ENCODE results near the gene SPNS3. TPM values are rescaled to one million over a fixed set of nuclear protein-coding genes. Genes with fewer than 3 reads are reported as not detected.

SPNS3 gene
- total RNA-seq, 2 experiments from 2014 or later: 51.2 to 54.6 TPM

- Histone ChIP-seq H3K4me2 (ENCODE audit: low read length) (no peak overlapping the region), H3K4me3 (ENCODE audit: low read depth, low read length, poor library complexity, severe bottlenecking) (no peak overlapping the region), H3K4me1 (ENCODE audit: insufficient read depth, low read length, poor library complexity, severe bottlenecking) (peaks cover 13% of the 10 kb centered on the region), H2AFZ (ENCODE audit: low read length) (no peak overlapping the region), H3K79me2 (ENCODE audit: insufficient read depth, low read depth, low read length) (no peaks in the 10 kb centered on the region), H3K27ac (ENCODE audit: low read depth, low read length, poor library complexity, severe bottlenecking) (no peak overlapping the region), H3K9me2 (ENCODE audit: insufficient read depth, low read length) (no peaks in the 10 kb centered on the region), H4K20me1 (ENCODE audit: insufficient read depth, low read length) (no peaks in the 10 kb centered on the region), H3K9me3 (ENCODE audit: low read length) (no peaks in the 10 kb centered on the region), H3K36me3 (ENCODE audit: insufficient read depth, low read length) (no peaks in the 10 kb centered on the region)
- no peak for DNase-seq (ENCODE audit: low spot score)
- CTCF ChIA-PET (ENCODE audit: unreplicated experiment): interaction anchor here (0.5 kb wide), 1 partner anchor 26 kb away, joined by 7 read pairs; no protein-coding TSS in a partner anchor
- intact Hi-C loops (cut with micrococcal nuclease; ENCODE audit: unreplicated experiment): no loop called here
- POLR2A ChIA-PET: no interaction called here
- TF ChIP-seq, protein P1, sequence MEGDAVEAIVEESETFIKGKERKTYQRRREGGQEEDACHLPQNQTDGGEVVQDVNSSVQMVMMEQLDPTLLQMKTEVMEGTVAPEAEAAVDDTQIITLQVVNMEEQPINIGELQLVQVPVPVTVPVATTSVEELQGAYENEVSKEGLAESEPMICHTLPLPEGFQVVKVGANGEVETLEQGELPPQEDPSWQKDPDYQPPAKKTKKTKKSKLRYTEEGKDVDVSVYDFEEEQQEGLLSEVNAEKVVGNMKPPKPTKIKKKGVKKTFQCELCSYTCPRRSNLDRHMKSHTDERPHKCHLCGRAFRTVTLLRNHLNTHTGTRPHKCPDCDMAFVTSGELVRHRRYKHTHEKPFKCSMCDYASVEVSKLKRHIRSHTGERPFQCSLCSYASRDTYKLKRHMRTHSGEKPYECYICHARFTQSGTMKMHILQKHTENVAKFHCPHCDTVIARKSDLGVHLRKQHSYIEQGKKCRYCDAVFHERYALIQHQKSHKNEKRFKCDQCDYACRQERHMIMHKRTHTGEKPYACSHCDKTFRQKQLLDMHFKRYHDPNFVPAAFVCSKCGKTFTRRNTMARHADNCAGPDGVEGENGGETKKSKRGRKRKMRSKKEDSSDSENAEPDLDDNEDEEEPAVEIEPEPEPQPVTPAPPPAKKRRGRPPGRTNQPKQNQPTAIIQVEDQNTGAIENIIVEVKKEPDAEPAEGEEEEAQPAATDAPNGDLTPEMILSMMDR (conservative IDR thresholded peaks at IDR 0.05; ENCODE audit: low read length): no peak
- no peak for TF ChIP-seq EZH2phosphoT487 (IDR thresholded peaks at IDR 0.05; ENCODE audit: borderline replicate concordance, low read depth, low read length)
- BruUV-seq (replicated peaks): no TSS peak
These were observed 76.8 kb downstream of the SPNS3 start for GRCh38 chr17:4510618-4510941.

- BruUV-seq (replicated peaks): no TSS peak
- H3K36me3 ChIP-seq (ENCODE audit: insufficient read depth, low read length): no peaks in the 10 kb centered on the region
- no peaks in the 10 kb centered on the region for H3K9me2 ChIP-seq (ENCODE audit: insufficient read depth, low read length)
- no peak overlapping the region for H3K4me2 ChIP-seq (ENCODE audit: low read length)
- H2AFZ ChIP-seq (ENCODE audit: low read length): no peak overlapping the region
- H3K27ac ChIP-seq (ENCODE audit: low read depth, low read length, poor library complexity, severe bottlenecking): no peak overlapping the region
- intact Hi-C loops (cut with micrococcal nuclease; ENCODE audit: unreplicated experiment): no loop called here
- H3K79me2 ChIP-seq (ENCODE audit: insufficient read depth, low read depth, low read length): no peaks in the 10 kb centered on the region
- POLR2A ChIA-PET: no interaction called here
- no peak for DNase-seq (ENCODE audit: low spot score)
- no peak overlapping the region for H3K4me3 ChIP-seq (ENCODE audit: low read depth, low read length, poor library complexity, severe bottlenecking)
- H4K20me1 ChIP-seq (ENCODE audit: insufficient read depth, low read length): no peaks in the 10 kb centered on the region
- peaks cover 13% of the 10 kb centered on the region for H3K4me1 ChIP-seq (ENCODE audit: insufficient read depth, low read length, poor library complexity, severe bottlenecking)
- CTCF ChIA-PET (ENCODE audit: unreplicated experiment): no interaction called here
- H3K9me3 ChIP-seq (ENCODE audit: low read length): no peaks in the 10 kb centered on the region
- TF ChIP-seq, protein P1 (conservative IDR thresholded peaks at IDR 0.05; ENCODE audit: low read length): no peak
- no peak for TF ChIP-seq EZH2phosphoT487 (IDR thresholded peaks at IDR 0.05; ENCODE audit: borderline replicate concordance, low read depth, low read length)
These were observed 77.6 kb downstream of the SPNS3 start for GRCh38 chr17:4511199-4511932.

Data from OCI-LY7 (cell line).